Endothelial cell of umbilical vein (primary cell): ENCODE results near the gene NGEF. TPM values are rescaled to one million over a fixed set of nuclear protein-coding genes. Genes with fewer than 3 reads are reported as not detected.

Experiments used
- BruUV-seq: library from RNA; stranded (reverse); fragments of 400-500 nt; replicated peaks from 2 replicates; lab custom pipeline; 2021; lab: Mats Ljungman, UMichigan
- CTCF ChIA-PET: fragments of 300-600, 350-600 bp; sonication (Branson Sonifier 250); formaldehyde crosslinking; loops from one replicate; lab custom pipeline; 2021; ENCODE audit warnings: antibody characterized with exemption, inconsistent platforms; lab: Charles Lee
- POLR2A ChIA-PET: fragments of 300-600, 350-600 bp; sonication (Branson Sonifier 250); formaldehyde crosslinking; loops from one replicate; lab custom pipeline; 2021; ENCODE audit warnings: antibody characterized with exemption, inconsistent platforms; lab: Charles Lee
- DNase-seq: peaks from one replicate; pipeline ENCODE4 v3.0.0-alpha.2; 2011; ENCODE audit warnings: low read depth, low spot score
- FAIRE-seq: peaks from 2 replicates; lab custom pipeline; 2011; peaks lifted over from hg19 to GRCh38; lab: Jason Lieb, UNC
- H2AFZ ChIP-seq: 2 replicates; pipeline ENCODE4 v1.6.0; 2012; ENCODE audit warnings: low read depth, low read length, control low read depth, inconsistent platforms
- H3K27ac ChIP-seq: 2 replicates; pipeline ENCODE4 v1.5.1; 2011; ENCODE audit warnings: low read depth, mild to moderate bottlenecking, control low read depth, low read length, moderate library complexity; ENCODE audit not compliant: insufficient read depth
- H3K27me3 ChIP-seq, 2 experiments: 2 replicates each; pipeline versions ENCODE4 v1.6.0 to v1.6.1; 2011; ENCODE audit warnings: low read length in 2 of 2, mixed read lengths in 1 of 2; ENCODE audit not compliant: control insufficient read depth in 2 of 2, insufficient read depth in 2 of 2
- H3K36me3 ChIP-seq, 2 experiments: 2 replicates in 1 of 2; 3 replicates in 1 of 2; pipeline ENCODE4 v1.5.1; 2011; ENCODE audit warnings: low read length in 2 of 2, mild to moderate bottlenecking in 1 of 2, moderate library complexity in 1 of 2; ENCODE audit not compliant: control insufficient read depth in 2 of 2, insufficient read depth in 2 of 2; ENCODE audit errors: extremely low read depth in 1 of 2
- H3K4me1 ChIP-seq: 3 replicates; pipeline ENCODE4 v1.5.1; 2011; ENCODE audit warnings: mild to moderate bottlenecking, low read length; ENCODE audit not compliant: control insufficient read depth, insufficient read depth; ENCODE audit errors: extremely low read depth
- H3K4me2 ChIP-seq: 2 replicates; pipeline ENCODE4 v1.6.1; 2011; ENCODE audit warnings: low read length, control low read depth, mixed read lengths; ENCODE audit not compliant: insufficient read depth
- H3K4me3 ChIP-seq, 3 experiments: fragments of 200-600 bp in 1 of 3; sonication (generic), shearing (Covaris generic) in 1 of 3; replicated peaks in 1 of 3; 2 replicates each; pipeline ENCODE4 v1.5.1; 2011 to 2016; ENCODE audit warnings: control low read depth in 3 of 3, low read length in 3 of 3, mild to moderate bottlenecking in 2 of 3, inconsistent platforms in 1 of 3, low read depth in 1 of 3, moderate library complexity in 1 of 3; ENCODE audit not compliant: insufficient read depth in 1 of 3
- H3K79me2 ChIP-seq: 2 replicates; pipeline ENCODE4 v1.6.0; 2012; ENCODE audit warnings: low read length, inconsistent platforms; ENCODE audit not compliant: control insufficient read depth, insufficient read depth
- H3K9ac ChIP-seq: replicated peaks from 2 replicates; pipeline ENCODE3; 2011; ENCODE audit warnings: low read length, control low read depth; ENCODE audit not compliant: insufficient read depth; ENCODE audit errors: extremely low read depth
- H3K9me1 ChIP-seq: replicated peaks from 3 replicates; pipeline ENCODE4 v1.6.0; 2011; ENCODE audit warnings: mild to moderate bottlenecking, low read length; ENCODE audit not compliant: control insufficient read depth, insufficient read depth; ENCODE audit errors: extremely low read depth
- H3K9me3 ChIP-seq: replicated peaks from 2 replicates; pipeline ENCODE4 v1.5.1; 2012; ENCODE audit warnings: low read length, inconsistent platforms; ENCODE audit not compliant: control insufficient read depth, insufficient read depth
- H4K20me1 ChIP-seq: replicated peaks from 2 replicates; pipeline ENCODE3; 2011; ENCODE audit warnings: mild to moderate bottlenecking, low read length; ENCODE audit not compliant: control insufficient read depth, insufficient read depth; ENCODE audit errors: extremely low read depth
- EZH2 ChIP-seq: IDR thresholded peaks from 2 replicates; pipeline ENCODE4 v1.6.1; 2012; ENCODE audit warnings: borderline replicate concordance, low read depth, mild to moderate bottlenecking, moderate library complexity, low read length, inconsistent platforms; ENCODE audit not compliant: severe bottlenecking
- FOS ChIP-seq: IDR thresholded peaks from 2 replicates; pipeline ENCODE4 v1.6.1; 2011; ENCODE audit warnings: mild to moderate bottlenecking, low read length, moderate library complexity, borderline replicate concordance; ENCODE audit not compliant: insufficient read depth
- GATA2 ChIP-seq: IDR thresholded peaks from 2 replicates; pipeline ENCODE4 v1.7.0; 2011; ENCODE audit warnings: low read depth, mild to moderate bottlenecking, moderate library complexity, mixed read lengths, low read length; ENCODE audit not compliant: insufficient read length, insufficient read depth
- JUN ChIP-seq: IDR thresholded peaks from 2 replicates; pipeline ENCODE4 v1.6.1; 2011; ENCODE audit warnings: borderline replicate concordance, low read depth; ENCODE audit not compliant: insufficient read length, insufficient read depth
- MYC ChIP-seq: IDR thresholded peaks from one replicate; pipeline ENCODE4 v1.6.1; 2011; ENCODE audit warnings: mild to moderate bottlenecking, low read depth, low read length
- POLR2A ChIP-seq: IDR thresholded peaks from 2 replicates; pipeline ENCODE4 v1.6.1; 2012; ENCODE audit warnings: low read depth, mild to moderate bottlenecking, control low read depth, low read length
- POLR2AphosphoS5 ChIP-seq: IDR thresholded peaks from 2 replicates; pipeline ENCODE4 v1.6.1; 2012; ENCODE audit warnings: low read depth, mild to moderate bottlenecking, control low read depth, low read length, moderate library complexity; ENCODE audit not compliant: insufficient read depth
- dilution Hi-C: fragments of 300-500 bp; cut with MboI; formaldehyde crosslinking; loops from one replicate; pipeline ENCODE4 v1.15.0; 2019; ENCODE audit warnings: low sequenced_read_pairs; ENCODE audit not compliant: extremely low pct_ligation_motif_present
- intact Hi-C: fragments of 100-400 bp; cut with micrococcal nuclease; formaldehyde crosslinking; loops from one replicate; pipeline ENCODE4 v1.10.0; 2022
- polyA plus RNA-seq, 4 experiments: library from polyadenylated mRNA; depleted of rRNA in 3 of 4; stranded (reverse) in 3 of 4; unstranded in 1 of 4; fragments of >200 nt; gene quantifications; 2 replicates each; pipeline versions ENCODE4 v1.2.1 to v1.2.3, GENCODE V29; 2011 to 2012; ENCODE audit warnings: missing spikeins in 1 of 4
- total RNA-seq: library from RNA; stranded (reverse); gene quantifications from 2 replicates; pipeline ENCODE4 v1.2.3, GENCODE V29; 2021
- TF ChIP-seq, protein P1 (sequence below), 2 donors: IDR thresholded peaks; 1 replicate in 1 of 2; 2 replicates in 1 of 2; pipeline ENCODE4 v1.5.1; 2011; ENCODE audit warnings: low read length in 2 of 2, mild to moderate bottlenecking in 2 of 2, moderate library complexity in 2 of 2, control low read depth in 1 of 2, inconsistent platforms in 1 of 2, low read depth in 1 of 2; ENCODE audit not compliant: insufficient read depth in 1 of 2; ENCODE audit errors: extremely low read depth in 1 of 2
- TF ChIP-seq, protein P2 (sequence below): IDR thresholded peaks from 2 replicates; pipeline ENCODE4 v1.6.1; 2011; ENCODE audit not compliant: insufficient read depth, insufficient read length

NGEF gene
- total and polyA plus RNA-seq, 2 donors (not counting 3 experiments of a cell fraction or from before 2014, with no cell fraction given), result 0.22 to 0.41 TPM

DNA sequence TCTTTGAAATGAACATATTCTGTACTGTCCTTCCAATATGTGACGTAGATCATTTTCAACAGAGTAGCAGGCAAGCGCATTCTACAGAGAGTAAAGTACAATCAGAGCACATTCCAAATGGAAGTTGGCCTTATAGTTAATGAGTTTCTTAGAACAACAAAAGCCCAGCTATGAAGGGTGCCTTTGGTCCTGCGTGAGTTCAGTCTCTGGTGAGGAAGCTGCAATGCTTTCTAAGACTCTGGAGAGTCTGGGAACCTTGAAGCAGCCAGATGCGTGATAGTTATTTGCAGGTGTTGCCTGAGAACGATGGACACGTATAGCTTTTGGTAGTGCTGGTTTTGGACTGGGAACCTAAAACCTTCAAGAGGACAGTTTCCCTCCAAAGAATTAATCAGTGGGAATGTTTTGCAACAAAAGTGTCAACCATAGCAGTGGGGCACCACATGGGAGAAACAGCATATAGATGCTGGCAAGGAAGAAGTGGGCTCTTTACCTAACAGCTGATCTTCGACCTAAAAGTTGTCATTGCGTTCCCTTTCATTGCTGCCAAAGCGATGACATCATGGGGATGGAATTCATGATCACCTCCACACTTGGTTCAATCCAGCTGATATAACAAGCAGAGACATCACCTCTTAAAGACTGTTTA is 152.3 kb downstream of the NGEF start:
- intact Hi-C loops, result no loop called here
- H3K9me1 ChIP-seq, result no peaks in the 10 kb centered on the region
- H3K4me3 ChIP-seq, result no peak overlapping the region
- CTCF ChIA-PET, result interaction anchor here (2.2 kb wide), 1 partner anchor 168 kb away, joined by 11 read pairs; no protein-coding TSS in a partner anchor
- H3K79me2 ChIP-seq, result no peaks in the 10 kb centered on the region
- FAIRE-seq (peak; percentile 31), DNase-seq (no peak)
- dilution Hi-C loops, result no loop called here
- TF ChIP-seq JUN (peak; percentile 12), POLR2AphosphoS5 (no peak), GATA2 (no peak)
- BruUV-seq, result no TSS peak
- no peaks in the 10 kb centered on the region for H3K4me1 ChIP-seq
- H3K9me3 ChIP-seq, result no peaks in the 10 kb centered on the region
- peaks cover 3 to 20% of the 10 kb centered on the region in 2 experiments for H3K36me3 ChIP-seq
- H3K9ac ChIP-seq, result no peak overlapping the region
- POLR2A ChIA-PET, result no interaction called here
- no peak overlapping the region for H3K4me2 ChIP-seq
- no peak overlapping the region for H2AFZ ChIP-seq
- no peaks in the 10 kb centered on the region for H3K27me3 ChIP-seq
- H4K20me1 ChIP-seq, result no peaks in the 10 kb centered on the region
- H3K27ac ChIP-seq, result no peak overlapping the region

DNA sequence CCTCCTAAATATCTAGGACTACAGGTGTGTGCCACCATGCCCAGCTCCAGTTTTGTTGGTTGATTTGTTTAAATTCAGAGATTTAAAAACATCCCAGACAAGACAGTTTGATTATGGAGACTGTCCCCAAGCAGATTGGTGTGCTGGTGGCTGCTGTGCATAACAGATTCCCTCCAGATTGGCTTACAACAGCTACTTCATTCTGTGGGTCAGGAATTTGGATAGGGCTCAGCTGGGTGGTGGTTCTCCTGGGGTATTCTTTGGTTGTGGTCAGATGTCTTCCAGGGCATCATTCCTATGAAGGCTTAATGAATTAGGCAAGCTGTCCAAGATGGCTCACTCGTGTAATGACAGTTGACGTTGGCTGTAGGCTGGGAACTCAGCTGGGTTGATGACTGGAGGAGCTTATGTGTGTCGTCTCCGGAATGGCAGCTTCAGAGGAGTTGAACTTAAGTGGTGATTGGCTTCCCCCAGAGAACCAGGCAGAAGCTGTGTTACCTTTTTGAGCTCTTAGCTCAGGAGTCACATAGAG is 153.6 kb downstream of the NGEF start:
- FAIRE-seq (no peak), DNase-seq (no peak)
- H3K27me3 ChIP-seq, result no peaks in the 10 kb centered on the region
- no peaks in the 10 kb centered on the region for H3K79me2 ChIP-seq
- H3K9ac ChIP-seq, result no peak overlapping the region
- H3K4me1 ChIP-seq, result no peaks in the 10 kb centered on the region
- H3K9me3 ChIP-seq, result no peaks in the 10 kb centered on the region
- POLR2A ChIA-PET, result no interaction called here
- no TSS peak for BruUV-seq
- H4K20me1 ChIP-seq, result no peaks in the 10 kb centered on the region
- dilution Hi-C loops (no loop called here), intact Hi-C loops (loop anchor here (10.0 kb wide), 1 partner anchor 585 kb away; no protein-coding TSS in a partner anchor)
- H3K4me2 ChIP-seq, result no peak overlapping the region
- H2AFZ ChIP-seq, result no peak overlapping the region
- H3K9me1 ChIP-seq, result no peaks in the 10 kb centered on the region
- TF ChIP-seq POLR2AphosphoS5 (no peak), POLR2A (no peak), MYC (no peak), JUN (no peak), GATA2 (no peak), FOS (no peak), EZH2 (no peak)
- TF ChIP-seq, protein P1, sequence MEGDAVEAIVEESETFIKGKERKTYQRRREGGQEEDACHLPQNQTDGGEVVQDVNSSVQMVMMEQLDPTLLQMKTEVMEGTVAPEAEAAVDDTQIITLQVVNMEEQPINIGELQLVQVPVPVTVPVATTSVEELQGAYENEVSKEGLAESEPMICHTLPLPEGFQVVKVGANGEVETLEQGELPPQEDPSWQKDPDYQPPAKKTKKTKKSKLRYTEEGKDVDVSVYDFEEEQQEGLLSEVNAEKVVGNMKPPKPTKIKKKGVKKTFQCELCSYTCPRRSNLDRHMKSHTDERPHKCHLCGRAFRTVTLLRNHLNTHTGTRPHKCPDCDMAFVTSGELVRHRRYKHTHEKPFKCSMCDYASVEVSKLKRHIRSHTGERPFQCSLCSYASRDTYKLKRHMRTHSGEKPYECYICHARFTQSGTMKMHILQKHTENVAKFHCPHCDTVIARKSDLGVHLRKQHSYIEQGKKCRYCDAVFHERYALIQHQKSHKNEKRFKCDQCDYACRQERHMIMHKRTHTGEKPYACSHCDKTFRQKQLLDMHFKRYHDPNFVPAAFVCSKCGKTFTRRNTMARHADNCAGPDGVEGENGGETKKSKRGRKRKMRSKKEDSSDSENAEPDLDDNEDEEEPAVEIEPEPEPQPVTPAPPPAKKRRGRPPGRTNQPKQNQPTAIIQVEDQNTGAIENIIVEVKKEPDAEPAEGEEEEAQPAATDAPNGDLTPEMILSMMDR (IDR thresholded peaks at IDR 0.05; ENCODE audit: extremely low read depth in 1 of 2, insufficient read depth in 1 of 2, low read depth in 1 of 2, low read length in 2 of 2), result no peak
- TF ChIP-seq, protein P2, sequence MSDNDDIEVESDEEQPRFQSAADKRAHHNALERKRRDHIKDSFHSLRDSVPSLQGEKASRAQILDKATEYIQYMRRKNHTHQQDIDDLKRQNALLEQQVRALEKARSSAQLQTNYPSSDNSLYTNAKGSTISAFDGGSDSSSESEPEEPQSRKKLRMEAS, result no peak
- no peak overlapping the region for H3K4me3 ChIP-seq
- peaks cover 3 to 20% of the 10 kb centered on the region in 2 experiments for H3K36me3 ChIP-seq
- CTCF ChIA-PET, result interaction anchor here (0.9 to 2.2 kb wide), 2 partner anchors 14 to 169 kb away, joined by 3 to 11 read pairs; no protein-coding TSS in a partner anchor
- H3K27ac ChIP-seq, result no peak overlapping the region
